Esophagus muscularis mucosa (tissue), 4 donors: ENCODE measurements around the gene EDIL3. TPM values are rescaled to one million over a fixed set of nuclear protein-coding genes. Genes with fewer than 3 reads are reported as not detected.

Experiments used
- DNase-seq: peaks from one replicate; pipeline ENCODE4 v3.0.0-alpha.2; 2017; ENCODE audit errors: extremely low spot score
- H3K27ac ChIP-seq, 4 donors: fragments of 200-600 bp; sonication (generic); replicated peaks in 1 of 4; 1 replicate in 3 of 4; 2 replicates in 1 of 4; pipeline ENCODE4 v1.5.1; 2016 to 2019; ENCODE audit warnings: mild to moderate bottlenecking in 1 of 4
- H3K27me3 ChIP-seq, 4 donors: fragments of 200-600 bp; sonication (generic); one replicate each; pipeline versions ENCODE4 v1.5.1 to v1.6.0; 2016 to 2019
- H3K36me3 ChIP-seq, 4 donors: fragments of 200-600 bp; sonication (generic); one replicate each; pipeline ENCODE4 v1.5.1; 2016 to 2019
- H3K4me1 ChIP-seq, 4 donors: fragments of 200-600 bp; sonication (generic); one replicate each; pipeline ENCODE4 v1.5.1; 2016 to 2019
- H3K4me3 ChIP-seq, 4 donors: fragments of 200-600 bp; sonication (generic); 1 replicate in 2 of 4; 2 replicates in 2 of 4; pipeline ENCODE4 v1.5.1; 2016 to 2019; ENCODE audit warnings: mild to moderate bottlenecking in 4 of 4, moderate library complexity in 1 of 4
- H3K9me3 ChIP-seq, 4 donors: fragments of 200-600 bp; sonication (generic); 1 replicate in 3 of 4; 2 replicates in 1 of 4; pipeline ENCODE4 v1.5.1; 2016 to 2019
- CTCF ChIP-seq, 3 experiments: fragments of 200-600 bp in 2 of 3; fragments of 450-650 bp in 1 of 3; sonication (generic) in 2 of 3; IDR thresholded peaks; one replicate each; pipeline ENCODE4 v1.5.1; 2017 to 2019; ENCODE audit warnings: antibody characterized with exemption in 3 of 3, mild to moderate bottlenecking in 2 of 3, moderate library complexity in 1 of 3
- EP300 ChIP-seq: sonication (generic); formaldehyde crosslinking; IDR thresholded peaks from one replicate; pipeline ENCODE4 v1.6.1; 2017; ENCODE audit warnings: antibody characterized with exemption
- POLR2A ChIP-seq: fragments of 450-650 bp; IDR thresholded peaks from one replicate; pipeline ENCODE4 v1.6.1; 2017; ENCODE audit warnings: antibody characterized with exemption, moderate library complexity, mild to moderate bottlenecking, low read depth
- POLR2AphosphoS5 ChIP-seq, 2 donors: sonication (generic); formaldehyde crosslinking; IDR thresholded peaks; one replicate each; pipeline ENCODE4 v1.6.1; 2017; ENCODE audit warnings: antibody characterized with exemption in 2 of 2
- WGBS: methylation state at CpG from one replicate; pipeline ENCODE4 v1.1.5; 2018; 5-methylcytosine and 5-hydroxymethylcytosine counted together
- intact Hi-C: fragments of 100-400 bp; cut with DNase I; formaldehyde crosslinking; loops from one replicate; pipeline ENCODE4 v1.15.1; 2023
- total RNA-seq, 4 donors: library from RNA; depleted of rRNA; stranded (reverse); fragments of >200 nt; gene quantifications; one replicate each; pipeline versions ENCODE4 v1.1.0 to v1.2.1, GENCODE V29; 2016

The EDIL3 gene
- total RNA-seq, 4 donors from 2014 or later, result 10.0 to 17.9 (median 10.8) TPM

- Histone ChIP-seq H3K27me3 (no peaks in the 10 kb centered on the region), H3K36me3 (no peaks in the 10 kb centered on the region), H3K27ac (no peak overlapping the region), H3K4me1 (no peaks in the 10 kb centered on the region), H3K9me3 (no peaks in the 10 kb centered on the region), H3K4me3 (no peak overlapping the region)
- no peak for DNase-seq
- TF ChIP-seq POLR2A (no peak), POLR2AphosphoS5 (IDR thresholded peaks at IDR 0.05) (no peak), EP300 (no peak), CTCF (IDR thresholded peaks at IDR 0.05) (no peak)
- intact Hi-C loops, result no loop called here
- 69% methylated on average over 2 of the region's 2 CpGs for WGBS
Observed at GRCh38 chr5:84059672-84060071, 325.0 kb downstream of the EDIL3 start.

- intact Hi-C loops, result no loop called here
- Histone ChIP-seq H3K27ac (no peak overlapping the region), H3K4me1 (no peaks in the 10 kb centered on the region), H3K9me3 (no peaks in the 10 kb centered on the region), H3K27me3 (no peaks in the 10 kb centered on the region), H3K36me3 (no peaks in the 10 kb centered on the region), H3K4me3 (no peak overlapping the region)
- DNase-seq, result no peak
- TF ChIP-seq POLR2AphosphoS5 (IDR thresholded peaks at IDR 0.05), result no peak
- TF ChIP-seq POLR2A, result no peak
- no peak for TF ChIP-seq CTCF (IDR thresholded peaks at IDR 0.05)
- TF ChIP-seq EP300, result no peak
- WGBS, result 83% methylated on average over 2 of the region's 2 CpGs
Observed at GRCh38 chr5:84058561-84058960, 326.1 kb downstream of the EDIL3 start.

DNA sequence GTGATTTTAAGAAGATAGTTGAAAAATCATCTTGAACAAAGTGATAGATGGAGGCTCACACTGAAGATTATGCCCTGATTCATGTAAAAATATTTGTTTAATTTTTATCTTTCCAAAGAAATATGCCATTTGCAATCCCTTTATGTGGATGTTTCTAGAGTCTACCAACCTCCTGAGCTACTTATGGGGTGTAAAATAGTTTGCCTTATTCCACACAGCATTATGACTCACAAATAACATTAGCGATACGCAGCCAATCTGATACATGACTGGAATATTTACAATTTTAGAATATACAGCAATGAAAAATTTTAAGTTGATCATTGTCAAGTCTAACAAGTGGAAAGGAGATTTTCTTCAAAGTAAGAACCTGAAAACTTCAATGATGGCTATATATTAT is 327.5 kb downstream of the EDIL3 start:
- Histone ChIP-seq H3K27ac (no peak overlapping the region), H3K36me3 (no peaks in the 10 kb centered on the region), H3K4me3 (no peak overlapping the region), H3K27me3 (no peaks in the 10 kb centered on the region), H3K9me3 (no peaks in the 10 kb centered on the region), H3K4me1 (no peaks in the 10 kb centered on the region)
- TF ChIP-seq CTCF (IDR thresholded peaks at IDR 0.05) (no peak), EP300 (no peak), POLR2AphosphoS5 (IDR thresholded peaks at IDR 0.05) (no peak)
- no peak for DNase-seq
- WGBS, result 95% methylated on average over 2 of the region's 2 CpGs
- intact Hi-C loops, result no loop called here

DNA sequence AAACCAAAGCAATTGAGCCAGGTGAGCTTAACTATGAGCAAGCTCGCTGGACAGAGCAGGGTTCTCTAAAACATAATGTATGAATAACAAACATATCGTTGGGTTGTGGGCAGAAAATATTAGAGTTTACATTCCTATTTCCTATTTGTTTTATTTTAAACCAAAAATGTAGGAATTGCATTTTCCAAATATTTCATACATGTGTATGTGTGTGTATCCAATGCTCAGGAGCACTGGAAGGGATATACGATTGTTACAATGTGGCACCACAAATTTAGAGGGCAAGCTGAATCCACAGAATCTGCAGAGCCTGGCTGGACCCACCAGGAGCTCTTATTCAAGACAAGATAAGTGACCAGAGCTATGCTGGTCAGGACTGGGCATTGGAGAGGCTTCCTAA is 338.7 kb downstream of the EDIL3 start:
- DNase-seq, result no peak
- intact Hi-C loops, result no loop called here
- TF ChIP-seq POLR2A (no peak), POLR2AphosphoS5 (IDR thresholded peaks at IDR 0.05) (no peak), EP300 (no peak), CTCF (IDR thresholded peaks at IDR 0.05) (no peak)
- Histone ChIP-seq H3K4me3 (no peak overlapping the region), H3K4me1 (no peaks in the 10 kb centered on the region), H3K27ac (no peak overlapping the region), H3K36me3 (no peaks in the 10 kb centered on the region), H3K9me3 (peaks cover 0 to 9% (median 4%) of the 10 kb centered on the region in 4 donors), H3K27me3 (no peaks in the 10 kb centered on the region)
- WGBS, result 89% methylated on average over 3 of the region's 3 CpGs

DNA sequence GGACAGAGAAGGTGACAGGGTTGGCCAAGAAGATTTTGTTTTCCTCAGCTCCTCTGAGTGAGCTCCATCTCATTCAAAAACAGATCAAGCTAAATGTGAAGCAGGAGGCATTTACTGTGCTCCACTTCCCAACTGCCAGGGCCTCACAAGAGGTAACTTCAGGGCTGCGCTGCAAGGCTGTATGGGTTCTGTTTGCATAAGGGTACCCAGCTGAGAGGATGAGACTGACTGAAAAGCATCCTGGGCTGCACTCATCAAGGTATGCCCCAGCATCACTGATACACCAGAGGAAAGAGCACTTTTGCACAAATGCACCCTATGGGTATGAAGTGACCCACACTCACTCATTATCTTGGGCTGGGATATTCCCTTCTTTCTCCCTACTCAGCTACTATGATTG is 347.8 kb downstream of the EDIL3 start:
- H3K4me1 ChIP-seq, result no peaks in the 10 kb centered on the region
- no peak overlapping the region for H3K4me3 ChIP-seq
- no peak for DNase-seq
- H3K9me3 ChIP-seq, result no peaks in the 10 kb centered on the region
- WGBS, result 95% methylated on average over 1 of the region's 1 CpG
- TF ChIP-seq POLR2A, result no peak
- intact Hi-C loops, result no loop called here
- no peaks in the 10 kb centered on the region for H3K36me3 ChIP-seq
- H3K27me3 ChIP-seq, result no peaks in the 10 kb centered on the region
- H3K27ac ChIP-seq, result no peak overlapping the region
